Mesenchymal stem cell (in vitro differentiated cells and primary cell): ENCODE data around the gene IDI2.

Experiments used
- DNase-seq: peaks from one replicate; pipeline ENCODE4 v3.0.0-alpha.2; 2013
- H2AFZ ChIP-seq: one replicate; pipeline ENCODE4 v1.6.1; 2013; ENCODE audit warnings: low read depth, mild to moderate bottlenecking, control low read depth, inconsistent platforms, low read length, moderate library complexity
- H2AK5ac ChIP-seq: 2 replicates; pipeline ENCODE4 v1.6.1; 2013; ENCODE audit warnings: low read length, moderate library complexity, mild to moderate bottlenecking, inconsistent platforms; ENCODE audit not compliant: severe bottlenecking
- H2BK120ac ChIP-seq: one replicate; pipeline ENCODE4 v1.6.1; 2013; ENCODE audit warnings: low read depth, mild to moderate bottlenecking, inconsistent platforms, low read length, moderate library complexity
- H2BK12ac ChIP-seq, 2 experiments: one replicate each; pipeline ENCODE4 v1.6.1; 2013; ENCODE audit warnings: inconsistent platforms in 2 of 2, low read length in 2 of 2, mild to moderate bottlenecking in 2 of 2, moderate library complexity in 2 of 2, control low read depth in 1 of 2
- H2BK15ac ChIP-seq: one replicate; pipeline ENCODE4 v1.6.1; 2013; ENCODE audit warnings: mild to moderate bottlenecking, low read depth, inconsistent platforms; ENCODE audit not compliant: poor library complexity, severe bottlenecking
- H2BK5ac ChIP-seq: 2 replicates; pipeline ENCODE4 v1.6.1; 2013; ENCODE audit warnings: low read depth, mild to moderate bottlenecking, low read length, control low read depth, inconsistent platforms; ENCODE audit not compliant: poor library complexity, severe bottlenecking
- H3K14ac ChIP-seq, 2 experiments: one replicate each; pipeline ENCODE4 v1.6.1; 2013; ENCODE audit warnings: inconsistent platforms in 2 of 2, low read length in 2 of 2, control low read depth in 1 of 2, mild to moderate bottlenecking in 1 of 2, moderate library complexity in 1 of 2
- H3K18ac ChIP-seq, 2 experiments: one replicate each; pipeline ENCODE4 v1.6.1; 2013; ENCODE audit warnings: inconsistent platforms in 2 of 2, low read length in 2 of 2, control low read depth in 1 of 2, low read depth in 1 of 2, mild to moderate bottlenecking in 1 of 2
- H3K23ac ChIP-seq, 2 experiments: one replicate each; pipeline ENCODE4 v1.6.1; 2013; ENCODE audit warnings: inconsistent platforms in 2 of 2, low read length in 2 of 2, mild to moderate bottlenecking in 2 of 2, moderate library complexity in 2 of 2, control low read depth in 1 of 2
- H3K27ac ChIP-seq: 2 replicates; pipeline ENCODE4 v1.5.1; 2013; ENCODE audit warnings: mild to moderate bottlenecking, moderate library complexity, low read length, control low read depth, inconsistent platforms; ENCODE audit not compliant: poor library complexity, severe bottlenecking
- H3K27me3 ChIP-seq, 2 experiments: 2 replicates each; pipeline versions ENCODE4 v1.6.1 to v1.7.0; 2013; ENCODE audit warnings: low read length in 2 of 2, mild to moderate bottlenecking in 2 of 2, moderate library complexity in 2 of 2, control low read depth in 1 of 2, inconsistent platforms in 1 of 2; ENCODE audit not compliant: control insufficient read depth in 1 of 2, insufficient read depth in 1 of 2
- H3K36me3 ChIP-seq, 2 experiments: 2 replicates each; pipeline versions ENCODE4 v1.6.1 to v1.7.0; 2013; ENCODE audit warnings: low read length in 2 of 2, control low read depth in 1 of 2, inconsistent platforms in 1 of 2, low read depth in 1 of 2, mild to moderate bottlenecking in 1 of 2; ENCODE audit not compliant: insufficient read depth in 2 of 2, control insufficient read depth in 1 of 2
- H3K4ac ChIP-seq, 2 experiments: one replicate each; pipeline ENCODE4 v1.6.1; 2013; ENCODE audit warnings: inconsistent platforms in 2 of 2, low read length in 2 of 2, mild to moderate bottlenecking in 2 of 2, moderate library complexity in 2 of 2, control low read depth in 1 of 2, low read depth in 1 of 2
- H3K4me1 ChIP-seq: 2 replicates; pipeline ENCODE4 v1.6.1; 2013; ENCODE audit warnings: low read depth, low read length, control low read depth; ENCODE audit not compliant: control insufficient read depth, insufficient read depth
- H3K4me2 ChIP-seq: 2 replicates; pipeline ENCODE4 v1.6.1; 2013; ENCODE audit warnings: low read length, mild to moderate bottlenecking, inconsistent platforms; ENCODE audit not compliant: poor library complexity, severe bottlenecking
- H3K4me3 ChIP-seq, 2 experiments: 2 replicates each; pipeline versions ENCODE4 v1.5.1 to v1.7.0; 2013; ENCODE audit warnings: low read length in 2 of 2, mild to moderate bottlenecking in 2 of 2, control low read depth in 1 of 2, low read depth in 1 of 2; ENCODE audit not compliant: insufficient read depth in 1 of 2
- H3K79me1 ChIP-seq: replicated peaks from 2 replicates; pipeline ENCODE4 v1.6.1; 2013; ENCODE audit warnings: mild to moderate bottlenecking, control low read depth, low read length, inconsistent platforms; ENCODE audit not compliant: poor library complexity, severe bottlenecking
- H3K9ac ChIP-seq: 2 replicates; pipeline ENCODE4 v1.7.0; 2013; ENCODE audit warnings: mild to moderate bottlenecking, low read length, moderate library complexity
- H3K9me3 ChIP-seq: 2 replicates; pipeline ENCODE4 v1.7.0; 2013; ENCODE audit warnings: mild to moderate bottlenecking, low read length; ENCODE audit not compliant: control insufficient read depth
- H4K8ac ChIP-seq: one replicate; pipeline ENCODE4 v1.6.1; 2013; ENCODE audit warnings: inconsistent platforms, mild to moderate bottlenecking, low read length, moderate library complexity
- H4K91ac ChIP-seq: one replicate; pipeline ENCODE4 v1.6.1; 2013; ENCODE audit warnings: mild to moderate bottlenecking, low read length, inconsistent platforms
- whole genome bisulfite sequencing: methylation state at CpG from one replicate; pipeline ENCODE4 v1.1.7; 2013; ENCODE audit warnings: mixed read lengths; 5-methylcytosine and 5-hydroxymethylcytosine counted together

IDI2 gene

GRCh38 chr10:986137-986825 is 39.4 kb downstream of the IDI2 start:
- WGBS = 87% methylated on average over 5 of the region's 7 CpGs
- H3K4me2 ChIP-seq = no peak overlapping the region

GRCh38 chr10:985361-985760 is 40.3 kb downstream of the IDI2 start:
- no peak overlapping the region for H4K8ac ChIP-seq
- no peak overlapping the region for H3K14ac ChIP-seq
- no peak overlapping the region for H2AFZ ChIP-seq
- H2BK12ac ChIP-seq = no peak overlapping the region
- no peak overlapping the region for H3K27ac ChIP-seq
- H3K9me3 ChIP-seq = peaks cover 7% of the 10 kb centered on the region
- no peak overlapping the region for H3K4me2 ChIP-seq
- no peak overlapping the region for H2BK15ac ChIP-seq
- H3K4ac ChIP-seq = no peak overlapping the region
- no peaks in the 10 kb centered on the region for H3K27me3 ChIP-seq
- H3K79me1 ChIP-seq = peaks cover 16% of the 10 kb centered on the region
- no peak overlapping the region for H3K9ac ChIP-seq
- H3K18ac ChIP-seq = no peak overlapping the region
- peak overlapping the region; percentile 24 for H2BK5ac ChIP-seq
- no peak overlapping the region for H2BK120ac ChIP-seq
- WGBS = 100% methylated on average over 2 of the region's 2 CpGs
- no peak overlapping the region for H3K23ac ChIP-seq
- H2AK5ac ChIP-seq = peak overlapping the region; percentile 86
- no peak for DNase-seq
- H3K4me1 ChIP-seq = peaks cover 15% of the 10 kb centered on the region
- no peak overlapping the region for H3K4me3 ChIP-seq
- H3K36me3 ChIP-seq = peaks cover 2 to 18% of the 10 kb centered on the region in 2 experiments
- H4K91ac ChIP-seq = no peak overlapping the region

More at GRCh38 chr10:986137-986825, 39.4 kb downstream of the IDI2 start:
- Histone ChIP-seq H3K36me3 (peaks cover 5 to 26% of the 10 kb centered on the region in 2 experiments), H3K4me3 (no peak overlapping the region), H2BK5ac (no peak overlapping the region), H3K9me3 (no peaks in the 10 kb centered on the region), H2BK120ac (no peak overlapping the region), H3K4me1 (peaks cover 15% of the 10 kb centered on the region), H3K27ac (peak overlapping the region; percentile 89), H2AK5ac (peak overlapping the region; percentile 5), H3K9ac (no peak overlapping the region), H3K27me3 (no peaks in the 10 kb centered on the region), H2BK15ac (no peak overlapping the region), H3K79me1 (peaks cover 11% of the 10 kb centered on the region), H3K18ac (no peak overlapping the region), H2AFZ (no peak overlapping the region), H4K91ac (no peak overlapping the region), H3K14ac (no peak overlapping the region), H2BK12ac (no peak overlapping the region), H4K8ac (no peak overlapping the region), H3K4ac (no peak overlapping the region), H3K23ac (no peak overlapping the region)
- peak; percentile 49 for DNase-seq

- H2BK120ac ChIP-seq = no peak overlapping the region
- H2AFZ ChIP-seq = no peak overlapping the region
- no peak overlapping the region for H4K8ac ChIP-seq
- H3K36me3 ChIP-seq = peaks cover 8 to 13% of the 10 kb centered on the region in 2 experiments
- peaks cover 26% of the 10 kb centered on the region for H3K79me1 ChIP-seq
- H3K23ac ChIP-seq = no peak overlapping the region
- no peak overlapping the region for H2BK5ac ChIP-seq
- H3K4me3 ChIP-seq = no peak overlapping the region
- no peak overlapping the region for H3K9ac ChIP-seq
- H3K4me2 ChIP-seq = no peak overlapping the region
- H4K91ac ChIP-seq = no peak overlapping the region
- H3K14ac ChIP-seq = no peak overlapping the region
- no peak overlapping the region for H2AK5ac ChIP-seq
- 79% methylated on average over 7 of the region's 9 CpGs for WGBS
- H2BK12ac ChIP-seq = no peak overlapping the region
- no peaks in the 10 kb centered on the region for H3K27me3 ChIP-seq
- DNase-seq = no peak
- no peak overlapping the region for H3K18ac ChIP-seq
- peaks cover 9% of the 10 kb centered on the region for H3K4me1 ChIP-seq
- no peak overlapping the region for H3K4ac ChIP-seq
- H3K27ac ChIP-seq = no peak overlapping the region
- peaks cover 18% of the 10 kb centered on the region for H3K9me3 ChIP-seq
- H2BK15ac ChIP-seq = no peak overlapping the region
These were observed 41.5 kb downstream of the IDI2 start for GRCh38 chr10:983971-984655.

- H3K27me3 ChIP-seq = no peaks in the 10 kb centered on the region
- no peak overlapping the region for H4K91ac ChIP-seq
- H2AFZ ChIP-seq = no peak overlapping the region
- no peak overlapping the region for H3K27ac ChIP-seq
- H2AK5ac ChIP-seq = no peak overlapping the region
- WGBS = 91% methylated on average over 2 of the region's 6 CpGs
- H3K4me1 ChIP-seq = peaks cover 7% of the 10 kb centered on the region
- no peak overlapping the region for H2BK5ac ChIP-seq
- no peak for DNase-seq
- H4K8ac ChIP-seq = no peak overlapping the region
- H3K4me2 ChIP-seq = no peak overlapping the region
- peaks cover 26% of the 10 kb centered on the region for H3K9me3 ChIP-seq
- H3K14ac ChIP-seq = no peak overlapping the region
- no peak overlapping the region for H3K4ac ChIP-seq
- H3K18ac ChIP-seq = no peak overlapping the region
- no peak overlapping the region for H3K4me3 ChIP-seq
- peaks cover 27% of the 10 kb centered on the region for H3K79me1 ChIP-seq
- peaks cover 8 to 13% of the 10 kb centered on the region in 2 experiments for H3K36me3 ChIP-seq
- no peak overlapping the region for H2BK15ac ChIP-seq
- H2BK120ac ChIP-seq = no peak overlapping the region
- no peak overlapping the region for H3K9ac ChIP-seq
- no peak overlapping the region for H2BK12ac ChIP-seq
- H3K23ac ChIP-seq = no peak overlapping the region
These were observed 42.3 kb downstream of the IDI2 start for GRCh38 chr10:983401-983800.
